B cell (primary cell): Measurements from ENCODE around the gene FAM13B.

ENCODE experiments used
- CTCF ChIP-seq: fragments of 200-600 bp; IDR thresholded peaks from one replicate; pipeline ENCODE4 v1.8.0; 2022; ENCODE audit warnings: antibody characterized with exemption, mild to moderate bottlenecking
- EZH2 ChIP-seq: IDR thresholded peaks from 2 replicates; pipeline ENCODE4 v1.6.1; 2012; ENCODE audit warnings: borderline replicate concordance, low read depth, mild to moderate bottlenecking, moderate library complexity, low read length; ENCODE audit not compliant: insufficient read depth, poor library complexity, severe bottlenecking

- TF ChIP-seq CTCF (no peak), EZH2 (no peak)
Measured at GRCh38 chr5:137933491-137933911, 99.4 kb downstream of the FAM13B start.
